ENCODE measurements around the gene AUTS2.

GRCh38 chr7:70570029-70570428 is 971.8 kb downstream of the AUTS2 start:
- no peak for TF ChIP-seq CTCF (IDR thresholded peaks at IDR 0.05)
- no peak for TF ChIP-seq POLR2A (IDR thresholded peaks at IDR 0.05)
